ENCODE measurements around the gene NDUFS1.

DNA sequence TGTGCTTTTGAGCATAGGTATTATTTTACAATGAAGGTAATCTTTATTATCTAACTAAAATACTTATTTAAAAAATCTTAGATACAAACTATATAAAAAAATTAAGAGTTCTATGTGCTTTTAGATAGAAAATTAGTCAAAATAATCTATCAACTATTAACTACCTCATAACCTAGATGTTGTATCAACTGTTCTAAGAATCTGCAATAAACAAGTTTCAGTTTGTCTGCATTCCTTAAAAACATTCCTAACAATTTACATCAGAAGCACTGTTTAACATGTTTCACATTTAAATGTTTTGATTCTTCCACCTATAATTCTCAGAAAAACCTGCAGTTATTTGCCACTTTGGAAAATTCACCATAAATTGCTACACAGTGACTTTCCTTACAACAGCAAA, 33.3 kb downstream of the NDUFS1 start:
- TF ChIP-seq, protein P1, sequence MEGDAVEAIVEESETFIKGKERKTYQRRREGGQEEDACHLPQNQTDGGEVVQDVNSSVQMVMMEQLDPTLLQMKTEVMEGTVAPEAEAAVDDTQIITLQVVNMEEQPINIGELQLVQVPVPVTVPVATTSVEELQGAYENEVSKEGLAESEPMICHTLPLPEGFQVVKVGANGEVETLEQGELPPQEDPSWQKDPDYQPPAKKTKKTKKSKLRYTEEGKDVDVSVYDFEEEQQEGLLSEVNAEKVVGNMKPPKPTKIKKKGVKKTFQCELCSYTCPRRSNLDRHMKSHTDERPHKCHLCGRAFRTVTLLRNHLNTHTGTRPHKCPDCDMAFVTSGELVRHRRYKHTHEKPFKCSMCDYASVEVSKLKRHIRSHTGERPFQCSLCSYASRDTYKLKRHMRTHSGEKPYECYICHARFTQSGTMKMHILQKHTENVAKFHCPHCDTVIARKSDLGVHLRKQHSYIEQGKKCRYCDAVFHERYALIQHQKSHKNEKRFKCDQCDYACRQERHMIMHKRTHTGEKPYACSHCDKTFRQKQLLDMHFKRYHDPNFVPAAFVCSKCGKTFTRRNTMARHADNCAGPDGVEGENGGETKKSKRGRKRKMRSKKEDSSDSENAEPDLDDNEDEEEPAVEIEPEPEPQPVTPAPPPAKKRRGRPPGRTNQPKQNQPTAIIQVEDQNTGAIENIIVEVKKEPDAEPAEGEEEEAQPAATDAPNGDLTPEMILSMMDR (IDR thresholded peaks at IDR 0.05; ENCODE audit: poor library complexity, severe bottlenecking), result no peak
- TF ChIP-seq RAD21 (conservative IDR thresholded peaks at IDR 0.05) (no peak), TAF1 (IDR thresholded peaks at IDR 0.05; ENCODE audit: low read depth) (no peak), EZH2 (IDR thresholded peaks at IDR 0.05; ENCODE audit: borderline replicate concordance, insufficient read depth, low read length, poor library complexity, severe bottlenecking) (no peak)
- TF ChIP-seq, protein P2, sequence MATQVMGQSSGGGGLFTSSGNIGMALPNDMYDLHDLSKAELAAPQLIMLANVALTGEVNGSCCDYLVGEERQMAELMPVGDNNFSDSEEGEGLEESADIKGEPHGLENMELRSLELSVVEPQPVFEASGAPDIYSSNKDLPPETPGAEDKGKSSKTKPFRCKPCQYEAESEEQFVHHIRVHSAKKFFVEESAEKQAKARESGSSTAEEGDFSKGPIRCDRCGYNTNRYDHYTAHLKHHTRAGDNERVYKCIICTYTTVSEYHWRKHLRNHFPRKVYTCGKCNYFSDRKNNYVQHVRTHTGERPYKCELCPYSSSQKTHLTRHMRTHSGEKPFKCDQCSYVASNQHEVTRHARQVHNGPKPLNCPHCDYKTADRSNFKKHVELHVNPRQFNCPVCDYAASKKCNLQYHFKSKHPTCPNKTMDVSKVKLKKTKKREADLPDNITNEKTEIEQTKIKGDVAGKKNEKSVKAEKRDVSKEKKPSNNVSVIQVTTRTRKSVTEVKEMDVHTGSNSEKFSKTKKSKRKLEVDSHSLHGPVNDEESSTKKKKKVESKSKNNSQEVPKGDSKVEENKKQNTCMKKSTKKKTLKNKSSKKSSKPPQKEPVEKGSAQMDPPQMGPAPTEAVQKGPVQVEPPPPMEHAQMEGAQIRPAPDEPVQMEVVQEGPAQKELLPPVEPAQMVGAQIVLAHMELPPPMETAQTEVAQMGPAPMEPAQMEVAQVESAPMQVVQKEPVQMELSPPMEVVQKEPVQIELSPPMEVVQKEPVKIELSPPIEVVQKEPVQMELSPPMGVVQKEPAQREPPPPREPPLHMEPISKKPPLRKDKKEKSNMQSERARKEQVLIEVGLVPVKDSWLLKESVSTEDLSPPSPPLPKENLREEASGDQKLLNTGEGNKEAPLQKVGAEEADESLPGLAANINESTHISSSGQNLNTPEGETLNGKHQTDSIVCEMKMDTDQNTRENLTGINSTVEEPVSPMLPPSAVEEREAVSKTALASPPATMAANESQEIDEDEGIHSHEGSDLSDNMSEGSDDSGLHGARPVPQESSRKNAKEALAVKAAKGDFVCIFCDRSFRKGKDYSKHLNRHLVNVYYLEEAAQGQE (IDR thresholded peaks at IDR 0.05; ENCODE audit: borderline replicate concordance), result no peak
